Measurements from ENCODE around the gene AKIRIN1.
A peak's percentile ranks its signal among the peaks of the same experiment; 100 is the strongest.
"Not testable (repeated sequence)": the region's sequence is repeated elsewhere in the genome, so short reads cannot be mapped to it uniquely, and the experiment has no call there.

Gene AKIRIN1, protein sequence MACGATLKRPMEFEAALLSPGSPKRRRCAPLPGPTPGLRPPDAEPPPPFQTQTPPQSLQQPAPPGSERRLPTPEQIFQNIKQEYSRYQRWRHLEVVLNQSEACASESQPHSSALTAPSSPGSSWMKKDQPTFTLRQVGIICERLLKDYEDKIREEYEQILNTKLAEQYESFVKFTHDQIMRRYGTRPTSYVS

GRCh38 chr1:38990738-38991637 lies at the start of gene AKIRIN1:
TSS of gene AKIRIN1 (plus strand) at chr1:38991276. CDS start at chr1:38991381, 105 bp downstream.
- DNase-seq (ENCODE audit: low spot score): peak; percentile 99

DNA sequence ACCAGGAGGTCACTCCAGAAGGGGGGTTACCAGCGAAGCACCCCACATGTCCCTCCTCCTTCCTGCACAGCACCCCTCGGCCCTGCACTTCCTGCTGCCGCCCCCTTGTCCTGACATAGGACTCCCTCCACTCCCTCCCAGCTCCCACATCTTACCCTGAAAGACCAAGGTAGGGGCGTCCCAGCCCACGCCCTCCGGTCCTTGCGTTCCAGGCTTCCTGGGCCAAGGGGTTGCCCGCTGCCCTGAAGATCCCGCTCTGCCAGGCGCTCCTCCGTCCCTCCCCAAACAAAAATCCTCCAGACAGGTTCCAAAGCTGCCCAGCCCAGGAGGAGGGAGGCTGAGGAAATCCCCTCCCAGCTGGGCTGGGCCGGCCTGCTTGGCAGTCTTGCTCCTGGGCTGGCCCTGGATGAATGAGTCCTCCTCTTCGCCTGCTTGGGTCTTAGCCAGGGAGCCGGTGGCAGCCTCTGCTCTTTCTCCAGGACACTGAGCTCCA lies 49.5 kb upstream of the AKIRIN1 start, which contains the start of gene RHBDL2:
Gene RHBDL2, minus strand, starts transcription at position 304 of the 493 bp plus-strand sequence. CDS start 22,618 bp downstream, outside the sequence.
- DNase-seq (ENCODE audit: low spot score): no peak

DNA sequence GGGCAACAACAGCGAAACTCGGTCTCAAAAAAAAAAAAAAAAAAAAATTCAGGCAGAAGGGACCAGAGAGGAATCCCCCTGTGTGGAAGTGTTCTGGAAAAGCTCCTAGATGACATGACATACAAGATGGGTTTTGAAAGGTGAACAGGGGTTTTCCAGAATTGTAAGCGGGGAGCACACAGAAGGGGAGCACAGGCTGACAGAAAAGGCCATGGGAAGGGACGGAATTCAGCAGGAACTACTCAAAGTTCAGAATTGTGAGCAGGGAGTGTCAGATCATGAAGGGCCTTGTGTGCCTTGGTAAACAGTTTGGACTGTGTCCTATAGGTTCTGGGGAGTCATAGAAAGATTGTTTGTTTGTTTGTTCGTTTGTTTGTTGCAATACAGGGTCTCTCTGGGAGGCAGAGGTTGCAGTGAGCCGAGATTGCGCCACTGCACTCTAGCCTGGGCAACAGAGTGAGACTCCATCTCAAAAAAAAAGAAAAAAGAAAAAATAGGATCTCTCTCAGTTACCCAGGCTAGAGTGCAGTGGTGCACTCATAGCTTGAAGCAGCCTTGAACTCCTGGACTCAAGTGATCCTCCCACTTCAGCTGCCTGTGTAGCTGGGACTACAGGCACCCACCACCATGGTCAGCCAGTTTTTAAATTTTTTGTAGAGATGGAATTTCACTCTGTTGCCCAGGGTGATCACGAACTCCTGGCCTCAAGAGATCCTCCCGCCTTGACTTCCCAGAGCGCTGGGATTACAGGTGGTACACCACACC lies 48.2 kb upstream of the AKIRIN1 start:
- DNase-seq (ENCODE audit: low spot score): no peak

DNA sequence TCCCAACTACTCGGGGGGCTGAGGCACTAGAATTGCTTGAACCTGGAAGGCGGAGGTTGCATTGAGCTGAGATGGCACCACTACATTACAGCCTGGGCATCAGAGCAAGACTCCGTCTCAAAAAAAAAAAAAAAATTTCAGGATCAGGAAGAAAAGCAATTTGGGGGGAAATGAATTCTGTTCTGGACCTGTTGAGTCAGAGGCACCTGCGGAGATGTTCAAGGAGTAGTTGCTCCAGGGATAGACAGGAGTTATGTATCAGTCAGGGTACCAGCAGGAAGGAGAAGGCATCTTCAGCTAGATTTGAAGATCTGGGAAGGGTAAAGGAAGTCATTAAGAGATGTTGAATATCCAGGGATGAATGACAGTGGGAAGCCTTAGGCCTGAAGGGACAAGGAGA lies 46.5 kb upstream of the AKIRIN1 start:
- no peak for DNase-seq (ENCODE audit: low spot score)

GRCh38 chr1:38950553-38950952 lies 40.5 kb upstream of the AKIRIN1 start:
- no peak for DNase-seq (ENCODE audit: low spot score)

- no peak for DNase-seq (ENCODE audit: low spot score)
These were observed 37.6 kb upstream of the AKIRIN1 start for GRCh38 chr1:38953433-38953860.

- no peak for DNase-seq (ENCODE audit: low spot score)
These were observed 32.1 kb upstream of the AKIRIN1 start for GRCh38 chr1:38958967-38959366.

- no peak for DNase-seq (ENCODE audit: low spot score)
These were observed 29.0 kb upstream of the AKIRIN1 start for GRCh38 chr1:38962113-38962512.

GRCh38 chr1:38962560-38962959 lies 28.5 kb upstream of the AKIRIN1 start:
- no peak for DNase-seq (ENCODE audit: low spot score)

DNA sequence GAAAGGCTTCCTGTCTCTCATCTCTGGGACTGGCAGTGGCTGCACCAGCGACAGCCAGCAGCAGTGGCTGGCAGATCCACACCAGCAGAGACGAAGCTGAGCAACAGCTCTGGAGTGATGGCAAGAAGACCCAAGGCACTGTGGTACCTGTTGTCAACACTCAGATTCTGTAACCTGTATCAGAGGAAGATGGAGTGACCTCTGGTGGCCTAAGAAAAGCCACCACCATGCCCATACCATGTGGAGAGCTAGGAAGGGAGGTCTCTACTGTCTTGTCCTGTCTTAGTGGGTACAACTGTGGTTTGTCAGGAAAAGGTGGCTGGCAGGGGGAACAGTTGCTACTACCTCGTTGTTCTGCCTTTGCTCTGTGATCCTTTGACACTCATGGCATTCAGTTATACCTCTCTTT lies 26.9 kb upstream of the AKIRIN1 start:
- DNase-seq (ENCODE audit: low spot score): no peak

- DNase-seq (ENCODE audit: low spot score): not testable (repeated sequence)
These were observed 17.9 kb upstream of the AKIRIN1 start for GRCh38 chr1:38973145-38973544.

DNA sequence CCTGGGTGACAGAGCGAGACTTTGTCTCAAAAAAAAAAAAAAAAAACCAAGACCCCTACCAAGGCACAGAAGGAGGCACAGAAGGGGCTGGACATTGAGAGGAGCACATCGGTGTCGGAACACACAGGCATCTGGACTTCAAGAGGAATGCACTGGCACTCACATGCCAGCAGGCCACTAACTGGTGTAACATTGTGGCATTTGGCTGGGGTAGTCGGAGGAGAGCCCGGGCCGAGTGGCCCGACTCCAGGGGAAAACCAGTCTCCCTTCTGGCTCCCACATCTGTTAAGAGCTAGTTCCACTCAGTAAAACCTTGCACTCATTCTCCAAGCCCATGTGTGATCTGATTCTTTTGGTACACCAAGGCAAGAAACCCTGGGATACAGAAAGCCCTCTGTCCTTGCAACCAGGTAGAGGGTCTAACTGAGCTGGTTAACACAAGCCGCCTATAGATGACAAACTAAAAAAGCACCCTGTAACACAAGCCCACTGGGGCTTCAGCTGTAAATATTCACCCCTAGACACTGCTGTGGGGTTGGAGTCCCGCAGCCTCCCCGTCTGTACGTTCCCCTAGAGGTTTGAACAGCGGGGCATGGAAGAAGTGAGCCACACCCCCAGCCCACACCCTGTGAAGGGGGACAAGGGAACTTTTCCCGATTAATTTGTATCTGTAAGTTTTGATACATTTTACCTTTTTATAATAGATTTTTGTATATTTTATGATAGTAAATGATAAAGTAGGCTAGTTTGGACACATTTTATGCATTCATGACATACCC lies 17.2 kb upstream of the AKIRIN1 start:
- DNase-seq (ENCODE audit: low spot score): no peak

GRCh38 chr1:38977399-38978244 lies 13.5 kb upstream of the AKIRIN1 start:
- DNase-seq (ENCODE audit: low spot score): not testable (repeated sequence)

DNA sequence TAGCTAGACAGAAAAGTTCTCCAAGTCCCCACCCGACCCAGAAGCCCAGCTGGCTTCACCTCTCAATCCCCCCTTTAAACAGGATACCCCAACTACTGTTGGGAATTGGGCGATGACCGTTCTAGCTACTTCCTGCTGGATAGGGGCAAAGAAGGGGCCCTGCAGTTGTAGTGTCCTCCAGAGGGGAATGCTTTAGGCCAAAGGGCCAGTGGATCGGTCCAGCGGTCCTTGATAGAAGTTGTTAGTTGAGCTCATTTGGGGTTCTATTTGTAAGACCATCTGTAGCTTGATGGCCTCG lies 12.9 kb upstream of the AKIRIN1 start:
- DNase-seq (ENCODE audit: low spot score): not testable (repeated sequence)

GRCh38 chr1:38979380-38979779 lies 11.7 kb upstream of the AKIRIN1 start:
- not testable (repeated sequence) for DNase-seq (ENCODE audit: low spot score)

GRCh38 chr1:38989979-38990378 lies 1.1 kb upstream of the AKIRIN1 start:
- DNase-seq (ENCODE audit: low spot score): no peak

DNA sequence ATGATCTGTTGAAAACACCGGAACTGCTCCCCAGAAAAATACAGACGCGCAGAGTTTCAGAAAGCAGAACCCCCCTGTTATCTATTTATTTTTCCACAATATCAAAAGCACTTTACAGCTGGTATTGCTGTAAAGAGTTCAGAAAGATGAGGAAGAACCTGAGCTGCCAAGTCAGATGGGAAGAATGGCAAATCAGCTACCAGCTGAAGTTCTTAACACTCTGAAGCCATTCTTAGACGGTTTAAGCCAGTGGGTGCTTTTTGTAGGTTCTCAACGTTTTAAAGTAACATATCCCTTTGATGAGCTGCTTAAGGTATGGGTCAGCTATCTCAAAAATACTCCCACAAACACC lies 714 bp upstream of the AKIRIN1 start:
- no peak for DNase-seq (ENCODE audit: low spot score)

- peak; percentile 69 for DNase-seq (ENCODE audit: low spot score)
These were observed 749 bp downstream of the AKIRIN1 start for GRCh38 chr1:38991638-38992411.

DNA sequence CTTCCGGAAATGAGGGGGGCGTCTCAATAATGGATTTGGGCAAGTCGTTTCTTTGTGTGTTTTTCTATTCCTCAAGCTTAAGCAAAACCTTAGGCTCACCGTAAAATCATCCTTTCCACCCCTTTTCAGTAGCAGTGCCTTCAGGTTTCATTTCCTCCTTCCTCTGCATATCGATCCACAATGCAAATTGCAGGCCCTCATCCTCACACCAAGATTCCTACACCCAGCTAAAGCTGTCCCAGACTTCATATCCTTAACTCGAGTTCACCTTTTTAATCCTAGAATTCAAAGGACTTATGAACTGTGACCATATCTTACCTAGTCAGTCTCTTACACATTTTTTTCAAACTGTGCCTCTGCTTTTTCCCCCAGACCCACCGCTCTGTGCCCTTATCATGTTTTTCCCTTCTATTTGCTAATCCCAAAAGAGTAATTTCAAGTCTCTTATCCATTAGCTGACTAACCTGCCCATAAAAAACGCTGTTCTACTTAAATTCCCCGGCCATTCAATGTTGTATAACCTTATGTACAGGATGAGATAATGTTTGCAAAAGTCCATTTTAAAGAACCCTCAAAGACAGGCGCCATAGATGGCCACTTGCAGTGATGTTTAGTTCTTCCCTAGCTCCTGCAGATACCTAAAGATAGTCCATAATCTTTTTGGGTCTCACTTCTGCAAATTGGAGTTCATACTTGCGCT lies 1.5 kb downstream of the AKIRIN1 start:
- DNase-seq (ENCODE audit: low spot score): no peak

Data from ecto neural progenitor cell (in vitro differentiated cells).